WTC11 (cell line): Measurements from ENCODE around the gene CNDP1. TPM values are rescaled to one million over a fixed set of nuclear protein-coding genes. Genes with fewer than 3 reads are reported as not detected.

Source experiments
- ATAC-seq: fragments of 200-7000 bp; cut with Tn5 transposase; 2 replicates; pipeline ENCODE4 v1.10.0; 2021; ENCODE audit warnings: mild to moderate bottlenecking, moderate library complexity
- CTCF ChIA-PET: fragments of 300-600 bp; sonication (Branson Sonifier 250); formaldehyde crosslinking; loops from one replicate; lab custom pipeline; 2021; ENCODE audit warnings: antibody characterized with exemption; lab: Charles Lee
- POLR2A ChIA-PET: fragments of 350-600 bp; sonication (Branson Sonifier 250); formaldehyde crosslinking; loops from one replicate; lab custom pipeline; 2021; ENCODE audit warnings: antibody characterized with exemption; lab: Charles Lee
- DNase-seq: peaks from one replicate; pipeline ENCODE4 v3.0.0; 2021; ENCODE audit warnings: low spot score
- H3K27ac Mint-ChIP-seq: 2 replicates; pipeline ENCODE4 v1.8.0; 2021; ENCODE audit warnings: mixed read lengths
- H3K27me3 Mint-ChIP-seq: 2 replicates; pipeline ENCODE4 v1.8.0; 2021; ENCODE audit warnings: low read depth, mild to moderate bottlenecking, moderate library complexity, mixed read lengths
- H3K36me3 Mint-ChIP-seq: 2 replicates; pipeline ENCODE4 v1.8.0; 2021; ENCODE audit warnings: mixed read lengths
- H3K4me1 Mint-ChIP-seq: 2 replicates; pipeline ENCODE4 v1.8.0; 2022; ENCODE audit warnings: mixed read lengths
- H3K4me3 Mint-ChIP-seq: 2 replicates; pipeline ENCODE4 v1.8.0; 2021; ENCODE audit warnings: mild to moderate bottlenecking, moderate library complexity, mixed read lengths
- H3K9me3 Mint-ChIP-seq: 2 replicates; pipeline ENCODE4 v1.8.0; 2021; ENCODE audit warnings: mixed read lengths
- ATF2 ChIP-seq: sonication (generic); formaldehyde crosslinking; IDR thresholded peaks from 2 replicates; pipeline ENCODE4 v1.8.1; 2022; ENCODE audit warnings: low read depth, missing genetic modification reagents, borderline replicate concordance
- CDX4 ChIP-seq: fragments of 250-450 bp; sonication (Bioruptor Pico); IDR thresholded peaks from 2 replicates; pipeline ENCODE4 v1.9.0; 2021; ENCODE audit warnings: moderate library complexity, mild to moderate bottlenecking, inconsistent platforms, borderline replicate concordance
- EMX1 ChIP-seq: fragments of 250-450 bp; sonication (Bioruptor Pico); IDR thresholded peaks from 2 replicates; pipeline ENCODE4 v1.8.0; 2021; ENCODE audit warnings: mild to moderate bottlenecking
- FOXP1 ChIP-seq: sonication (generic); formaldehyde crosslinking; IDR thresholded peaks from 2 replicates; pipeline ENCODE4 v1.8.0; 2022; ENCODE audit warnings: missing genetic modification reagents, mild to moderate bottlenecking, moderate library complexity, borderline replicate concordance
- GRHL2 ChIP-seq: fragments of 250-450 bp; sonication (Bioruptor Pico); IDR thresholded peaks from 2 replicates; pipeline ENCODE4 v1.8.0; 2022; ENCODE audit warnings: mild to moderate bottlenecking, moderate library complexity; ENCODE audit not compliant: insufficient replicate concordance, severe bottlenecking
- KAT7 ChIP-seq: sonication (generic); formaldehyde crosslinking; IDR thresholded peaks from 2 replicates; pipeline ENCODE4 v1.8.1; 2023; ENCODE audit warnings: missing genetic modification reagents, mild to moderate bottlenecking, borderline replicate concordance
- MXD4 ChIP-seq: fragments of 250-450 bp; sonication (Bioruptor Pico); IDR thresholded peaks from 2 replicates; pipeline ENCODE4 v1.8.0; 2021; ENCODE audit warnings: mild to moderate bottlenecking, moderate library complexity, borderline replicate concordance
- NFATC4 ChIP-seq: fragments of 250-450 bp; sonication (Bioruptor Pico); IDR thresholded peaks from 2 replicates; pipeline ENCODE4 v1.9.0; 2021; ENCODE audit warnings: mild to moderate bottlenecking
- NR2C2 ChIP-seq: sonication (generic); formaldehyde crosslinking; IDR thresholded peaks from 2 replicates; pipeline ENCODE4 v1.8.0; 2022; ENCODE audit warnings: mild to moderate bottlenecking, missing genetic modification reagents
- SMAD4 ChIP-seq: sonication (generic); formaldehyde crosslinking; IDR thresholded peaks from 2 replicates; pipeline ENCODE4 v1.8.0; 2022; ENCODE audit warnings: mild to moderate bottlenecking, missing genetic modification reagents
- TCF7 ChIP-seq: sonication (generic); formaldehyde crosslinking; IDR thresholded peaks from 2 replicates; pipeline ENCODE4 v1.8.0; 2022; ENCODE audit warnings: mild to moderate bottlenecking, low read depth, missing genetic modification reagents, moderate library complexity
- ZBTB43 ChIP-seq: sonication (generic); formaldehyde crosslinking; IDR thresholded peaks from 2 replicates; pipeline ENCODE4 v1.8.1; 2023; ENCODE audit warnings: mild to moderate bottlenecking, missing genetic modification reagents
- ZNF219 ChIP-seq: sonication (generic); formaldehyde crosslinking; IDR thresholded peaks from 2 replicates; pipeline ENCODE4 v1.8.0; 2023; ENCODE audit warnings: missing genetic modification reagents, mild to moderate bottlenecking, borderline replicate concordance
- total RNA-seq: library from RNA; stranded (reverse); gene quantifications from 3 replicates; pipeline ENCODE4 v1.2.3, GENCODE V29; 2021
- TF ChIP-seq, protein P1 (sequence below): fragments of 200-600 bp; IDR thresholded peaks from 2 replicates; pipeline ENCODE4 v1.8.0; 2022; ENCODE audit warnings: antibody characterized with exemption
- TF ChIP-seq, protein P2 (sequence below): sonication (generic); formaldehyde crosslinking; IDR thresholded peaks from 2 replicates; pipeline ENCODE4 v1.8.0; 2022; ENCODE audit warnings: mild to moderate bottlenecking, missing genetic modification reagents
- TF ChIP-seq, protein P3 (sequence below): sonication (generic); formaldehyde crosslinking; IDR thresholded peaks from 2 replicates; pipeline ENCODE4 v1.8.1; 2023; ENCODE audit warnings: mild to moderate bottlenecking, missing genetic modification reagents, moderate library complexity

Gene CNDP1
- total RNA-seq, 1 experiment from 2014 or later = 0.28 TPM

DNA sequence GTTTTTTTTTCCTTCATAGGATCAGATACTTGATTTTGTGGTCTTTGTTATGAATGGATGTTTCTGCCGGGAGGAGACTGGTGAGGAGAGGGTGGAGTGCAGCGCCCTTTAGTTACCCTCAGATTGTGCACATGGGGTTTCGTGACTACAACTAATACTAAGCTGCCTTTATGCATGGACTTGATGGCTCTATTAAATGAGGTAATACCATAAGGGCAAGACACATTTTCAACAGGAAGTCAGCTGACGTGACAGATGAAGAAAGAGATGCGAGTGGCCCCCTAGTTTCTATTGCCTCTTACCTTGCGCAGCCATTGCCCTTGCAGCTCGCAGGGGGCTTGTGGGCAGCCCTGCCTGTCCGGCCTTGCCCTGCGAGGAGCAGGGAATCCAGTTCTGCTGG, 87.8 kb downstream of the CNDP1 start:
- Mint-ChIP-seq H3K4me3 (no peak overlapping the region), H3K27me3 (no peaks in the 10 kb centered on the region), H3K9me3 (no peaks in the 10 kb centered on the region), H3K4me1 (peaks cover 6% of the 10 kb centered on the region), H3K36me3 (no peaks in the 10 kb centered on the region), H3K27ac (no peak overlapping the region)
- ChIA-PET POLR2A (no interaction called here), CTCF (interaction anchor here (1.2 kb wide), 1 partner anchor 8 kb away, joined by 3 read pairs; no protein-coding TSS in a partner anchor)
- TF ChIP-seq FOXP1 (CRISPR knock-in tag) = no peak
- TF ChIP-seq SMAD4 (CRISPR knock-in tag) = no peak
- TF ChIP-seq NFATC4 = no peak
- TF ChIP-seq, protein P1, sequence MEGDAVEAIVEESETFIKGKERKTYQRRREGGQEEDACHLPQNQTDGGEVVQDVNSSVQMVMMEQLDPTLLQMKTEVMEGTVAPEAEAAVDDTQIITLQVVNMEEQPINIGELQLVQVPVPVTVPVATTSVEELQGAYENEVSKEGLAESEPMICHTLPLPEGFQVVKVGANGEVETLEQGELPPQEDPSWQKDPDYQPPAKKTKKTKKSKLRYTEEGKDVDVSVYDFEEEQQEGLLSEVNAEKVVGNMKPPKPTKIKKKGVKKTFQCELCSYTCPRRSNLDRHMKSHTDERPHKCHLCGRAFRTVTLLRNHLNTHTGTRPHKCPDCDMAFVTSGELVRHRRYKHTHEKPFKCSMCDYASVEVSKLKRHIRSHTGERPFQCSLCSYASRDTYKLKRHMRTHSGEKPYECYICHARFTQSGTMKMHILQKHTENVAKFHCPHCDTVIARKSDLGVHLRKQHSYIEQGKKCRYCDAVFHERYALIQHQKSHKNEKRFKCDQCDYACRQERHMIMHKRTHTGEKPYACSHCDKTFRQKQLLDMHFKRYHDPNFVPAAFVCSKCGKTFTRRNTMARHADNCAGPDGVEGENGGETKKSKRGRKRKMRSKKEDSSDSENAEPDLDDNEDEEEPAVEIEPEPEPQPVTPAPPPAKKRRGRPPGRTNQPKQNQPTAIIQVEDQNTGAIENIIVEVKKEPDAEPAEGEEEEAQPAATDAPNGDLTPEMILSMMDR = no peak
- no peak for TF ChIP-seq CDX4 (CRISPR knock-in tag)
- TF ChIP-seq NR2C2 = no peak
- TF ChIP-seq, protein P2, sequence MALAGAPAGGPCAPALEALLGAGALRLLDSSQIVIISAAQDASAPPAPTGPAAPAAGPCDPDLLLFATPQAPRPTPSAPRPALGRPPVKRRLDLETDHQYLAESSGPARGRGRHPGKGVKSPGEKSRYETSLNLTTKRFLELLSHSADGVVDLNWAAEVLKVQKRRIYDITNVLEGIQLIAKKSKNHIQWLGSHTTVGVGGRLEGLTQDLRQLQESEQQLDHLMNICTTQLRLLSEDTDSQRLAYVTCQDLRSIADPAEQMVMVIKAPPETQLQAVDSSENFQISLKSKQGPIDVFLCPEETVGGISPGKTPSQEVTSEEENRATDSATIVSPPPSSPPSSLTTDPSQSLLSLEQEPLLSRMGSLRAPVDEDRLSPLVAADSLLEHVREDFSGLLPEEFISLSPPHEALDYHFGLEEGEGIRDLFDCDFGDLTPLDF (CRISPR knock-in tag) = no peak
- no peak for TF ChIP-seq ATF2
- TF ChIP-seq MXD4 (CRISPR knock-in tag) = no peak
- no peak for TF ChIP-seq GRHL2 (CRISPR knock-in tag)
- TF ChIP-seq ZNF219 (CRISPR knock-in tag) = no peak
- TF ChIP-seq KAT7 (CRISPR knock-in tag) = no peak
- DNase-seq (no peak), ATAC-seq (no peak)

- Mint-ChIP-seq H3K27me3 (no peaks in the 10 kb centered on the region), H3K9me3 (no peaks in the 10 kb centered on the region), H3K4me1 (peaks cover 7% of the 10 kb centered on the region), H3K36me3 (no peaks in the 10 kb centered on the region), H3K4me3 (no peak overlapping the region), H3K27ac (no peak overlapping the region)
- ATAC-seq = peak; percentile 13; the same call in 1 of the 2 replicates
- no peak for TF ChIP-seq EMX1 (CRISPR knock-in tag)
- peak; percentile 99 for TF ChIP-seq ZBTB43 (CRISPR knock-in tag)
- no peak for TF ChIP-seq TCF7
- TF ChIP-seq, protein P3, sequence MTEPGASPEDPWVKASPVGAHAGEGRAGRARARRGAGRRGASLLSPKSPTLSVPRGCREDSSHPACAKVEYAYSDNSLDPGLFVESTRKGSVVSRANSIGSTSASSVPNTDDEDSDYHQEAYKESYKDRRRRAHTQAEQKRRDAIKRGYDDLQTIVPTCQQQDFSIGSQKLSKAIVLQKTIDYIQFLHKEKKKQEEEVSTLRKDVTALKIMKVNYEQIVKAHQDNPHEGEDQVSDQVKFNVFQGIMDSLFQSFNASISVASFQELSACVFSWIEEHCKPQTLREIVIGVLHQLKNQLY (CRISPR knock-in tag) = no peak
- CTCF ChIA-PET = interaction anchor here (0.9 to 1.8 kb wide), 7 partner anchors 15 to 709 kb away, joined by 3 to 6 read pairs (median 4); no protein-coding TSS in a partner anchor
- DNase-seq = no peak
- POLR2A ChIA-PET = no interaction called here
These were observed 88.9 kb downstream of the CNDP1 start for GRCh38 chr18:74623047-74623816.
